GM18951 (cell line): ENCODE data around the gene STMN3.

Experiments
- POLR2A ChIP-seq: IDR thresholded peaks from 4 replicates; pipeline ENCODE4 v1.6.1; 2011; ENCODE audit warnings: mild to moderate bottlenecking; ENCODE audit not compliant: insufficient read length, insufficient read depth; ENCODE audit errors: extremely low read depth
- in situ Hi-C: fragments of 300-500 bp; cut with MboI; formaldehyde crosslinking; loops from one replicate; pipeline ENCODE4 v1.12.0; 2022; ENCODE audit warnings: low sequenced_read_pairs, mixed read lengths, inconsistent platforms; ENCODE audit not compliant: unreplicated experiment

The STMN3 gene

DNA sequence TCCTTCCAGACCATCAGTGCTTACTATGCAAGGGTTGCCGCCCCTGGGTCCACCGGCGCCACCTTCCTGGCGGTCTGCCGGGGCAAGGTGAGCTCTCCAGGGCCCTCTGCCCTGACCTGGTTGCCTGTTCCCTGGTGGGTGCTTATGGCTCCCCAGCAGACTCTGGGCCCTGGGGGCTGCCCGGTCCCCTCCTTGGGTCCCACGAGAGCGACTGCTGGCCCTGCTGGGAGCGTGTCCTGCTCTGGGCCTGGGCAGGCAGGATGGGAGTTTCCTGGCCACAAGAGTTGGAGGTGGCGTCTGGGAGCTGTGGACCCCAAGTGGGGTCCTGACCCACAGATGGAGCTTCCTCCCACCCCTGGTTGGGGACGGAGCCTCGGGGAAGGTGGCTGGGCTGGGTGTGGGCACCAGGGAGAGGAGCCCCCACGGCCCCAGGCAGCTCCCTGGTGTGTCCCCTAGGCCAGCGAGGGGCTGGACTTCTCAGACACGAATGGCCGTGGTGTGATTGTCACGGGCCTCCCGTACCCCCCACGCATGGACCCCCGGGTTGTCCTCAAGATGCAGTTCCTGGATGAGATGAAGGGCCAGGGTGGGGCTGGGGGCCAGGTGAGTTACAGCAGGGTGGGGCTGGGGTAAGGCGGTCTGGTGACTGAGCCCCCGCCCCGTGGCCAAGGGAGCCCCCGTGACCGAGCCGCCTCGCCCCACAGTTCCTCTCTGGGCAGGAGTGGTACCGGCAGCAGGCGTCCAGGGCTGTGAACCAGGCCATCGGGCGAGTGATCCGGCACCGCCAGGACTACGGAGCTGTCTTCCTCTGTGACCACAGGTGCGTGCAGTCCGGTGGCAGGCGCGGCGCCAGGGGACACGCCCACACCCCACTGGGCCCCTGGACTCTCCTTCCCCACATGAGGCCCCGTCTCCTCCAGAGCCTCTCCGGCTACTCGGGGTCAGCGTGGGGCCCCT lies 36.1 kb upstream of the STMN3 start:
- in situ Hi-C loops = no loop called here
- TF ChIP-seq POLR2A = no peak

DNA sequence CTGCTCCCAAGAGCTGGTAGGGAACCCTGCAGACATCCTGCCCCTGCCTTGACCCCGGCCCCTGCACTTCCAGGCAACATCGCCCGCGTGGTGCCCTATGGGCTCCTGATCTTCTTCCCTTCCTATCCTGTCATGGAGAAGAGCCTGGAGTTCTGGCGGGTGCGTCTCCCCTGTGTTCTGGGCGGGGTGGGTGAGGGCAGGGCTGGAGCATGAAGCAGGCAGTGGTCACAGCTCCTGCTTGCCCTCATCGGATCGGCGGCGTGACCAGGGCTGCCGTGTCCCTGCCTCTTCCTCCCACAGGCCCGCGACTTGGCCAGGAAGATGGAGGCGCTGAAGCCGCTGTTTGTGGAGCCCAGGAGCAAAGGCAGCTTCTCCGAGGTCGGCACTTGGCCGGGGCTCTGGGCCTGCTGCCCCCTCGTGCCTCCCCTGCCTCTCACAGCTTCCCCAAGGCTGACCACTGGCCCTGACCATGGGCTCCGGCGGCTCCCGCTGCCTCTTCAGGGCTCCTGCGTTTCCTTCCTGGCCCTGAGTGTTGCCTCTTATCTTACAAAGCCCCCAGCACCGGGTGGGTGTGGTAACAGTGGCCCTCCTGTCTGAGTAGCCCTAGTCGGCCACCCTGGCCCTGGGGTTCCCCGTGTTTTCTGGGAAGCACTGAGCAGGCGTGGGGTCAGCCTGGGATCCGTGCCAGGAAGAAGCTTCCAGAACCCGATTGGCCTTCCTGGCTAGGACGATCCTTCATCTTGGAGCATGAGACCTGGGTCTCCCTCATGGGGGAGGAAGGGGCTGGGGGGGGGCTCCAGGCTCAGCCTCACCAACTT lies 35.2 kb upstream of the STMN3 start:
- TF ChIP-seq POLR2A = no peak
- in situ Hi-C loops = no loop called here

DNA sequence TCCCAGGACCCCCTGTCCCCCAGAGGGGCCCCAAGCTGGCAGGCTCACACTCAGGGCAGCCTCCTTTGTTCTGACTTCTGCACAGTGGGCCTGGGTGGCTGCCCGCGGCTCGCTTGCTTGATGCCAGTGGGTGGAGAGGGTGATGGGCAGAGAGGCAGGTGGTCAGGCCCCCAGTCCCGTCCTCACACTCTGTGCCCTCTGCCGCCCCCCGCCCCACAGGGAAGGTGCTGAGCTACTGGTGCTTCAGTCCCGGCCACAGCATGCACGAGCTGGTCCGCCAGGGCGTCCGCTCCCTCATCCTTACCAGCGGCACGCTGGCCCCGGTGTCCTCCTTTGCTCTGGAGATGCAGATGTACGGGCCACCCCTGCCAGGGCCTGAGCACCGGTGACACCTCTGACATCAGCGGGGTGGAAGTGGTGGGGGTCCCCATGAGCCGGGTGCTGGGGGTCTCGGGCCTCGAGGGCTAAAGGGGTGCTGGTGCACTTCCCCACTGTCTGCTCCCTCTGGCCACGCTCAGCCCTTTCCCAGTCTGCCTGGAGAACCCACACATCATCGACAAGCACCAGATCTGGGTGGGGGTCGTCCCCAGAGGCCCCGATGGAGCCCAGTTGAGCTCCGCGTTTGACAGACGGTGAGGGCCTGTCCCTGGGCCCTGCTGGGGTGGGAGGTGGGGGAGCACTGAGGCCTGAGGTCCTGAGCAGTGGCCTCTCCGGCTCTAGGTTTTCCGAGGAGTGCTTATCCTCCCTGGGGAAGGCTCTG lies 34.4 kb upstream of the STMN3 start:
- TF ChIP-seq POLR2A = no peak
- in situ Hi-C loops = no loop called here

DNA sequence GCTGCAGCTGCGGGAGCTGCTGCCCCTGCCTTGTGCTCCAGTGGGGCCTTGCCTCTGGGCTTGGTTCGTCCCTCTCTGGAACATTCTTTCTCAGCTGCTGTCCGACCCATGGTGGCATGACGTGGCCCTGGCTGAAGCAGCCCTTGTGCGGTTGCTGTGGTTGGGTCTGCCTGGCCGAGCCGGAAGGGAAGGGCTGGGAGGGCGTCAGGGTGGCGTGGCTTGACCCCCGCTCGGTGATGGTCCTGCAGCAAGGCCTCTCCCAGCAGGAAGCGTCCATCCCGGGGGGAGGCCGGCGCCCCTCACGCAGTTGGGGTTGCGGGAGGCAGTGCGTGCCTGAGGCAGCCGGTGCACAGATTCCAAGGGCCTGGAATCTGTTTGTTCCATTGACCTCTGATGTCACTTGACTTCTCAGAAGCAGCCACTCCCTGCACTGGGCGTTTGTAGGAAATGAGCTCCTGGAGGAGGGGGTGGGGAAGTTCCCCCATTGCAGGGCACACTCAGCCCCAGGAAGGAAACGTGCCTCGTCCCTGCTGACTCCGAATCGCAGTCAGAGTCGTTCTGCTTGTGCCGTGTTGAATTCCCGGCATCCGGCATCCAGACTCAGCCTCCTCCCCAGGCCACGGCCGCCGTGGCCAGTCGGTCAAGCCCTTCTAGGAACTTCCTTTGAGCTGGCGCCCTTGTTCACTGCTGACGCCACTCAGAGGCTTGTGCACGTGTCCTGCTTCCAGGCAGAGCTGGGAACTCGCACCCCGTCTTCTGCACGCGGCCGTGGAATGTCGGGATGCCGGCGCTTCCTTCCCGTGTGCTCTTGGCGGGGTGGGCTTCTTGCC lies 33.5 kb upstream of the STMN3 start:
- TF ChIP-seq POLR2A = no peak
- in situ Hi-C loops = no loop called here

DNA sequence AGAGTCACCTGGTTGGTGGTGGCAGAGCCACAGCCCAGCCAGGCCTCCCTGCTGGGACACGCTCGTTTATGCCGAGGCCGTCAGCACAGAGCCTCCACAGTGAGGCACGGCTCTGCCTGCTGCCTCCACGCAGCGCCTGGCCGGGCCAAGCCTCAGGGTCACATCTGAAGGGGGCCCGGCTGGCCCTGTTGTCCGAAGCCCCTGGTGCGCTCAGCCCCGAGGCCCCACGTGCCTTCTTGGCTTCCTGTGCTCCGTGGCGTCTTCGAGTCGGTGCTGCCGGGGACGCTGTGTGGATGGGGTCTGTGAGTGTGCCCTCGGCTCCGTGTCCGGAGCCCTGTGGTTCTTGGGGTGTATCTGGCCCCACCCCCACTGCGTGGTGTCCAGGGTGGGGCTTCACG lies 32.9 kb upstream of the STMN3 start:
- no peak for TF ChIP-seq POLR2A
- in situ Hi-C loops = no loop called here

DNA sequence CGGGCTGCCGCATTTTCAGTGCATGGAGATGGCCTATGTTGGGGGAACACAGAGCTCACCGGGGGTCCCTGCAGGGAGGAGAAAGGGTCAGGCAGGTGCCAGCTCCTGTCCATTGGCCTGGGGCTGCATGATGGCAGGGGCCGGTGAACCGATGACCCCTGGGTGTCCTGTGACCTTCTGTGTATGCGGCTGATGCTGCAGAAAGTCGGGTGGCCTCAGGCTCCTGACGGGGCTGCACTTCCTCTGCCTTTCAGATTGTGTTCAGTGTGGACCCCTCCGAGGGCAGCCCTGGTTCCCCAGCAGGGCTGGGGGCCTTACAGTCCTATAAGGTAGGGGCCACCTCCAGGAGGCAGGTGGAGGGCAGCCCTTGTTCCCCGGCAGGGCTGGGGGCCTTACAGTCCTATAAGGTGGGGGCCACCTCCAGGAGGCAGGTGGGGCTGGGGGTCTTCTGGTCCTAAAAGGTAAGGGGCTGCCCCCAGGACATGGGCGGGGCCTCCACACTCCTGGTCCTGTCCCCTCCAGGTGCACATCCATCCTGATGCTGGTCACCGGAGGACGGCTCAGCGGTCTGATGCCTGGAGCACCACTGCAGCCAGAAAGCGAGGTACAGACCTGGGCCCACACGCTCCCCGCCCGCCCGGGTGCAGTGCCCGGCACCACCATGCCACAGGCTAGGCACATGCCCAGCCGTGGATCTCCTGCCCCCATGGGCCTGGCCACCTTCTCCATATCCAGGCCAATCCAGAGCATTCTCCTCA lies 32.2 kb upstream of the STMN3 start:
- in situ Hi-C loops = no loop called here
- no peak for TF ChIP-seq POLR2A

DNA sequence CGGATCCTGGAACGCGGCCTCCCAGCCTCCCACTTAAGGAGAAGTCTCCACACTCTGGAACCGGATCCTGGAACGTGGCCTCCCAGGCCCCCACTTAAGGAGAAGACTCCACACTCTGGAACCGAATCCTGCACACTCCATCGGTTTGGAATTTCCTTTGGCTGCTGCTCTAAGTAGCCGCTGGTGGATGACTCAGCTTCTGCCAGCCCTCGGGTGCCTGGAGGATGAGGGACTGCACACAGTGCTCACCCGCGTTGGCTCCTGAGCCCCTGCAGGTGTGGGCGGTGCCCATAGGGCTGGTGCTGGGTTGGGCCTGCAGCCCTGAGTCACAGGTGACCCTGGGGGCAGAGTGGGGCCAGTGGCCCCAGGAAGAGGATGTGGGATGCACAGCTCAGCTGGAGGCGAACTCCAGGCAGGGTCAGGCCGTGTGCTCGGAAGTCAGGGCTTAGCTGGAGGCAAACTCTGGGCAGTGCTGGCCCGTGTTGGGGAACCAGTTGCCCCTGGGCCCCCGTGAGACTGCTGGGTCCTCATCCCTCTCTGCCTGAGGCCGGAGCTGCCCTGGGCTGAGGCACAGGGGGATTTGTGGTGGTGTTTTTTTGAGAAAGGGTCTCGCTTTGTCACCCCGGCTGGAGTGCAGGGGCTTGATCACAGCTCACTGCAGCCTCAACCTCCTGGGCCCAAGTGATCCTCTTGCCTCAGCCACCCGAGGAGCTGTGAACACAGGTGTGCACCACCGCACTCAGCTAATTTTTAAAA lies 29.3 kb upstream of the STMN3 start:
- TF ChIP-seq POLR2A = no peak
- in situ Hi-C loops = no loop called here

DNA sequence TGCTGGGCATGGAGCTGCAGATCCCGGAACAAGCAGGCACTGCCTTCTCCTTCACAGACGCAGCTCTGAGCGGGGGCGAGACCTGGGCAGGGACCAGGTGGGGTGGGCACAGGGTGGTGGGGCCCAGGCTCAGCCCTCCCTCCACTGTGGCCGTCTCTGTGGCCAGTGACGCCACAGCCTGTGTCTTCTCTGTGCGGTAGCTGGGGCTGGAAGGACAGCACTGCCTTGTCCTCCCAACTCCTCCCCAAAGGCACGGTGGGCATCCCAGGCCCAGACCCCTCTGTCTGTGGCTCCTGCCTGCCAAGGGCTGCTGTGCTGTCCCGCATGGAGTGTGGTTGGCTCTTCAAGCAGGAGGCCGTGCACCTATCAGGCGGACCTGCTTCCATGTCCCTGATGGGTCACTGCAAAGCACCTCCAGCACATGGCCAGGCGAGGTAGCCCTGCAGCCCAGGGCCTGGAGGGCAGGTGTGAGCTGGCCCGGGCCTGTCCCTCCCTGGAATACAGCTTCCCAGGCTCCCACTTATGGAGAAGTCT lies 28.5 kb upstream of the STMN3 start:
- TF ChIP-seq POLR2A = no peak
- in situ Hi-C loops = no loop called here

DNA sequence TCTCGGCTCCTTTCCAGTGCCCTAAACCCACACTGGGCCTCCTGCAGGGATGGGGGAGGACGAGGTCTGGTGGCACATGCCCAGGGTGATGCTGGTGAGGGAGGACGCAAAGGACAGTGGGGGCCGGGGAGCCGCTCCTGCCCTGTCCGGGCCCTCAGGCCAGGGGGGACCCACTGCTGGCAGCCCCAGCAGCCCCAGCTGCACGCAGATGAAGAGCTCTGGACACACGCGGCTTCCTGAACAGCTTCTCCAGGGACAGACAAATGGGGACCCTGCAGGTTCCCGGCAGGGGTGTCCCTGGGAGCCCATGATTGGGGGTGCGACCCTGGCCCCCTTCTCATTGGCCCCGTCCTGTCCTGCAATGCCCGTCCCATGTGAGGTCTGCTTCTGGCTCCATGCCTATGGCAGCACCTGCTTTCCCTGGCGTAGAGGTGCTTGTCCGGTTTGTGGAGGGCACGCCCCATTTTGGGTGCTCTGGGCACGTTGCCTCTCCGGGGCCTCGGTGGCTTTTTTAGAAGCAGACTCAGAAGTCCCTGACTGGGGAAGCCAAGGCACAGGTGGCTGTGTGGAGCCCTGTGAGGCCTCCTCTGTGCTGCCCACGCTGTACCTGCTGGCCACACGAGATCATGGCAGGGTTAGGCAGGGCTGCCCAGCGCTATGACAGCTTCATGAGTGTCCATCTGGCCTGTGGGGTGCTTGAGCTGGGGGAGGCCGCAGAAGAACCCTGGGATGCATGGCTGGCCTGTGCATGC lies 27.8 kb upstream of the STMN3 start:
- in situ Hi-C loops = no loop called here
- no peak for TF ChIP-seq POLR2A

DNA sequence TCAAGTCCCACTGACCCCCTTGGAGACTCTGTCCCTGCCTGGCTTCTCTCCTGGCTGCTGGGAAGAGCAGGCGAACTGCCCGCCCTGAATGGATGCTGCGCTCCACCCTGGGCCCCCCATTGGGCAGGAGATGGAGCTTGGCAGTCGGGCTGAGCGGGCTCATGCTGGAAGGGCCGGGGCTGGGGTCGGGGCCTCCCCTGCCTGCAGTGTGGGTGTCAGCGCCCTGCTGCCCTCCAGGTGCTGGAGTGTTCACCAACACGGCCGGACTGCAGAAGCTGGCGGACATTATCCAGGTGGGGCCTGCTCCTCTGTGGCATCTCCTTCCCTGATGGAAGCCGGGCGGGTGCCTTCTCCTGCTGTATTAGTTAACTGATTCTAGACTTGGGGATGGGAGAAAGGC lies 27.2 kb upstream of the STMN3 start:
- TF ChIP-seq POLR2A = no peak
- in situ Hi-C loops = no loop called here
